Measurements from ENCODE around the gene CDKN2B.
"Not testable (repeated sequence)": the region's sequence is repeated elsewhere in the genome, so short reads cannot be mapped to it uniquely, and the experiment has no call there.

Gene CDKN2B

GRCh38 chr9:21966140-21966851 lies 42.8 kb downstream of the CDKN2B start:
- DNase-seq (ENCODE audit: low read depth), result no peak
- TF ChIP-seq, protein P1, sequence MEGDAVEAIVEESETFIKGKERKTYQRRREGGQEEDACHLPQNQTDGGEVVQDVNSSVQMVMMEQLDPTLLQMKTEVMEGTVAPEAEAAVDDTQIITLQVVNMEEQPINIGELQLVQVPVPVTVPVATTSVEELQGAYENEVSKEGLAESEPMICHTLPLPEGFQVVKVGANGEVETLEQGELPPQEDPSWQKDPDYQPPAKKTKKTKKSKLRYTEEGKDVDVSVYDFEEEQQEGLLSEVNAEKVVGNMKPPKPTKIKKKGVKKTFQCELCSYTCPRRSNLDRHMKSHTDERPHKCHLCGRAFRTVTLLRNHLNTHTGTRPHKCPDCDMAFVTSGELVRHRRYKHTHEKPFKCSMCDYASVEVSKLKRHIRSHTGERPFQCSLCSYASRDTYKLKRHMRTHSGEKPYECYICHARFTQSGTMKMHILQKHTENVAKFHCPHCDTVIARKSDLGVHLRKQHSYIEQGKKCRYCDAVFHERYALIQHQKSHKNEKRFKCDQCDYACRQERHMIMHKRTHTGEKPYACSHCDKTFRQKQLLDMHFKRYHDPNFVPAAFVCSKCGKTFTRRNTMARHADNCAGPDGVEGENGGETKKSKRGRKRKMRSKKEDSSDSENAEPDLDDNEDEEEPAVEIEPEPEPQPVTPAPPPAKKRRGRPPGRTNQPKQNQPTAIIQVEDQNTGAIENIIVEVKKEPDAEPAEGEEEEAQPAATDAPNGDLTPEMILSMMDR (IDR thresholded peaks at IDR 0.05; ENCODE audit: insufficient read depth, low read depth, low read length, missing control alignments), result no peak
- no peak overlapping the region for H3K4me3 ChIP-seq (ENCODE audit: low read length)

GRCh38 chr9:21965401-21965951 lies 43.6 kb downstream of the CDKN2B start:
- H3K4me3 ChIP-seq (ENCODE audit: low read length), result peak overlapping the region; percentile 42
- TF ChIP-seq, protein P1 (IDR thresholded peaks at IDR 0.05; ENCODE audit: insufficient read depth, low read depth, low read length, missing control alignments), result peak; percentile 66
- DNase-seq (ENCODE audit: low read depth), result peak; percentile 74

GRCh38 chr9:21964925-21965385 lies 44.1 kb downstream of the CDKN2B start:
- H3K4me3 ChIP-seq (ENCODE audit: low read length), result peak overlapping the region; percentile 42
- peak; percentile 70 for DNase-seq (ENCODE audit: low read depth)
- TF ChIP-seq, protein P1 (IDR thresholded peaks at IDR 0.05; ENCODE audit: insufficient read depth, low read depth, low read length, missing control alignments), result no peak

DNA sequence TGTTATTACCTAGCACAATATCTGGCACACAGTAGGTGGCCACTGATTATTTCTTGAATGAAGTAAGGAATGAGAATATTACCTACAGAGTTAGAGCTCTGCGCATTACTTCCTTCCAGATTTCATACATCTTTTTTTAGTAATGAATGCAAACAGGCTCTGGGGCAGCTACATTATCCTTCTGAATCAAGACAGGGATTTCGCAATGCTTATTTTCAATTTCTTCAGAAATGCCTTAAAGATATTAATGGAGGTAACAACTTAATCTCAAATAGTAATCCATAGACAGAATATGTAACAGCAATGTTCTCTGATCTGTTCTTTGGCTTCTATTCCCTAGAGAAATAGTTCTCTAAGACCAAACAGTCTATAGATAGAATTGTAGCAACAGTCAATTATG lies 47.5 kb downstream of the CDKN2B start:
- TF ChIP-seq, protein P1 (IDR thresholded peaks at IDR 0.05; ENCODE audit: insufficient read depth, low read depth, low read length, missing control alignments), result no peak
- H3K4me3 ChIP-seq (ENCODE audit: low read length), result no peak overlapping the region
- no peak for DNase-seq (ENCODE audit: low read depth)

DNA sequence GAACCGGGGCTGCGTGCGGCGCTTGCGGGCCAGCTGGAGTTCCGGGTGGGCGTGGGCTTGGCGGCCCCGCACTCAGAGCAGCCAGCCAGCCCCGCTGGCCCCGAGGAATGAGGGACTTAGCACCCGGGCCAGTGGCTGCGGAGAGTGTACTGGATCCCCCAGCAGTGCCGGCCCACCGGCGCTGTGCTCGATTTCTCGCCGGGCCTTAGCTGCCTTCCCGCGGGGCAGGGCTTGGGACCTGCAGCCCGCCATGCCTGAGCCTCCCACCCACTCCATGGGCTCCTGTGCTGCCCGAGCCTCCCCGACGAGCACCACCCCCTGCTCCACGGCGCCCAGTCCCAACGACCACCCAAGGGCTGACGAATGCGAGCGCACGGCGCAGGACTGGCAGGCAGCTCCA lies 49.8 kb downstream of the CDKN2B start:
- not testable (repeated sequence) for H3K4me3 ChIP-seq (ENCODE audit: low read length); DNase-seq (ENCODE audit: low read depth)

- no peak for DNase-seq (ENCODE audit: low read depth)
- H3K4me3 ChIP-seq (ENCODE audit: low read length), result no peak overlapping the region
- TF ChIP-seq, protein P1 (IDR thresholded peaks at IDR 0.05; ENCODE audit: insufficient read depth, low read depth, low read length, missing control alignments), result no peak
These were observed 50.3 kb downstream of the CDKN2B start for GRCh38 chr9:21958833-21959232.

All from epithelial cell of esophagus (primary cell).